COLO668 (cell line): ENCODE measurements around the gene TPSG1.
"Not testable (repeated sequence)": the region's sequence is repeated elsewhere in the genome, so short reads cannot be mapped to it uniquely, and the experiment has no call there.

Experiments
- DNase-seq: peaks from one replicate; lab custom pipeline; 2025; ENCODE audit not compliant: unreplicated experiment; lab: John Stamatoyannopoulos, UW

The TPSG1 gene

DNA sequence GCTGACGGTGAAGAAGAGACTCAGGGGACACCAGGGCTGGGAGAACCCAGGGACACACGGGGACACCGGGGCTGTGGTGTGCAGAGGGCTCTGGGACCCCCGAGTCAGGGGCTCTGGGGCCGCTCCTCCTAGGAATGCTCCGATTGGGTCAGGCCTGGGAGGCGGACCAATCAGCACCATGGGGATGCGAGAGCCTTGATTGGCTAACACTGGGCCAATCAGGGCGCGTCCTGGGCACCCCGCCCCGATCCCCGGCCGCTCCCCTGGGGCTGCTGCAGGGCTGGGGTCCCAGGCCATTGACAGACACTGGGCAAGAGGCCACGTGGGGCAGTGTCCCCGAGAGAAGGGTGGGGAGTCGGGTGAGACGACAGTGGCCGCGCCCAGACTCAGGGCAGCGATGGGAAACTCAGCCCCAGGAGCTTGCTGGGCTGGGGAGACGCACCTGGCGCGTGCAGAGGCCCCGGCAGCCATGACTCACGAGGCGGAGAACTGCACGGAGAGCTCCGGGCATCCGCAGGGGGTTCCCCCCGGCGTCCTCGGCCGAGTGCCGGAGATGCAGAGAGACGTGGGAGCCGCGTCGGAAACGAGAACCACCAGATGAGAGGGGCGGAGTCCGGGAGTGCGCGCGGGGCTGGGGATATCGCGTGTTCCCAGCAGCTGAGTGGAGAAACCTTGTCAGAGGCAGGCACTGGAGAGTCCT is 7.1 kb upstream of the TPSG1 start:
- DNase-seq, result not testable (repeated sequence)

DNA sequence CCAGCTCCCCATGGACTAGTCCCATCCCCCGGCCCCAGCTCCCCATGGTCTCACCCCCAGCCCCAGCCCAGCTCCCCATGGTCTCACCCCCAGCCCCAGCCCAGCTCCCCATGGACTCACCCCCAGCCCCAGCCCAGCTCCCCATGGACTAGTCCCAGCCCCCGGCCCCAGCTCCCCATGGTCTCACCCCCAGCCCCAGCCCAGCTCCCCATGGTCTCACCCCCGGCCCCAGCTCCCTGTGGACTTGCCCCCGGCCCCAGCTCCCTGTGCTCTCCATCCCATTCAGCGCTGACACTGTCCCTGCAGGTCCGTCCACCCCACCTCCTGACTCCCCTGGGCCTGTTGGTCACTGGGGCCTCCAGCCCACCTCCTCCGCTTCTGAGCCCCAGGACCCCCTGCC is 6.2 kb upstream of the TPSG1 start:
- not testable (repeated sequence) for DNase-seq

DNA sequence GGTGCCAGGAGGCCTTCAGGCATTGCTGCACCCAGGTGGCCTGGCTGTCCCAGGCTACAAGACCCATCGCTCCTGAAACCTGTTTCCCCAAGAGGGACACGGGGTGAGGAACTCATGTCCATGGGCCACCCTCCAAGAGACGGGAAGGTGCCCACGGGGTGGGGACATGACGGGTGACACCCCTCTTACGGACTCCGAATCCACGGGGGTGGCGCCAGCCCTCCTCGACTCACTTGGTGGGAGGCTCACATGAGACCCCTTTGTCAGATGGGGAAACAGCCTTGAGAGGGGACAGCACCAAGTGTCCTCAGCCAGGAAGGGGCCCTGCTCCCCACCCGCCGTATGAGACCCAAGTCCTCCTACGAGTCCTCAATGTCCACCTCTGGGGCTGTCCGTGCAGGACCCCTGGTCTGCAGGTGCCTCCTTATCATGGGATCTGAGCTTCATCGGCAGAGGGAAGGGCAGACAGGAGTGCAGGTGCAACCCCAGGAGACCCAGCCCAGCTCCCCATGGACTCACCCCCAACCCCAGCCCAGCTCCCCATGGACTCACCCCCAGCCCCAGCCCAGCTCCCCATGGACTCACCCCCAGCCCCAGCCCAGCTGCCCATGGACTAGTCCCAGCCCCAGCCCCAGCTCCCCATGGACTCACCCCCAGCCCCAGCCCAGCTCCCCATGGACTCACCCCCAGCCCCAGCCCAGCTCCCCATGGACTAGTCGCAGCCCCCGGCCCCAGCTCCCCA is 5.6 kb upstream of the TPSG1 start:
- not testable (repeated sequence) for DNase-seq

DNA sequence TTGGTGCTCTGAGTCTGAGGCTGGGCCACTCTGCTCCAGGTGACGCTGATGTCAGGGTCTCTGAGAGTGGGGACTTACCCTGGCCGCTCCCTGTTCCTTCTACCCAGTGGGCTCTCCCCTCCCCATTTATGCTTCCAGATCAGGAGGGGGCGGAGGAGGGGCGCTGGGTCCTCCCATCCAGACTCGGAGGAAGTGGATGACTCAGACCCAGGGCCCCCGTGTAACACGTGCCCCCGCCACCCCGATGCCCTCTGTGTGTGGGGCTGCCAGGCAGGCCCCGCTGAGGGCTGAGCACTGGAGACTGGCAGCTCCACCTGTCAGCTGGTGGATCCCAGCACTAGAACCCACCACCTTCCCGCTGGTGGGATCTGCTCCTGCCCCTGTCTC is 5.0 kb upstream of the TPSG1 start, which contains the start of gene TPSB2:
TSS of gene TPSB2 (minus strand) at position 101 of the 387 bp plus-strand sequence. CDS start 233 bp downstream, outside the sequence.
- not testable (repeated sequence) for DNase-seq

DNA sequence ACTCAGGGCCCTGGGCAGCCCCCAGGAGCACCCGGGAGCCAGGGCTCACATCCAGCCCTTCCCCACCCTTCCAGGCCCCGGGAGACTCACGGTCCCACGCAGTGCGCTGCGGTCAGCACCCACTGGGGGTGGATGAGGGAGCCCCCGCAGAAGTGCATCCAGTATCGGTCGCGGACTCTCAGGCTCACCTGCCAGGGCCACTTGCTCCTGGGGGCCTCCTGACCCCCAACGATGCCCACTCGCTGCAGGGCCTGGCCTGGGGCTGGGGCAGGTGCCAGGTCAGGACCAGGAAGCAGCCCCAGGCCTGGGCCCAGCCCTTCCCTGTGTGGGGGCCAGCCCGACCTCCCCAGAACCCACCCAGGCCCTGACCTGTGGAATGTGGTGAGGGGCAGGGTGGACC is 4.4 kb upstream of the TPSG1 start:
- DNase-seq, result not testable (repeated sequence)

DNA sequence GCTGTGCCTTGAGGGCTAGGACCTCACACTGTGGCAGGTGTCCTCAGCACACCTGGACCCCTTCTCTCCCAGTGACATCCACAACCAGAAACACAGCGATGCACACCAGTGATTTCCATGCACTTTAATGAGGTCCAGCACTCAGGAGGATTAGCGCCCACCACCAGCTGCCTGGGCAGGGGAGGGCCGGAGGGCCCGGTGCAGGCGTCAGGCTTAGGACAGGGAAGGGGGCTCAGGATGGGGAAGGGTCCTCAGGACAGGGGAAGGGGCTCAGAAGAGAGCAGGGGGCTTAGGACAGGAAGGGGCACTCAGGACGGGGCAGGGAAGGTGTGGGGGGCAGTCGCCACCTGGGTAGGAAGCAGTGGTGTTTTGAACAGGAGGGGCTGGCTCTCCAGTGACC is 3.2 kb upstream of the TPSG1 start:
- not testable (repeated sequence) for DNase-seq

DNA sequence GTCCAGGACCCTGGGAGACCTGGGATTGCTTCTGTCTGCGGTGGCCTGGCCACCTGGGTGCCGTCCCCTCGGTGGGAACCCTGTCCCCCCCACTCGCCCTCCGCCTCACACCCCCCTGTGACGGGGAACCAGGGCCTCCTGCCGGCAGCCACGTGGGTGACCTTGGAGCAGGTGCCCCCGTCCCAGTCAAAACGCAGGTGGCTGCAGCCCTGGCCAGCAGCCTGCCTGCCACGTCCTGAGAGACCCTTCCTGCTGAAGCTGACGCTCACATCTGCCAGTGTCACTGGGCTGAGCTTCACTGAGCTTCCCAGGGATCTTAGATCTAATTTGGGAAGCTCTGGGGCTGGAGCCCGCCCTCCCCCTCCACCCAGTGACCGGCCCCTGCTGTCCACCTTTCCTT is 1.6 kb upstream of the TPSG1 start:
- DNase-seq, result not testable (repeated sequence)

DNA sequence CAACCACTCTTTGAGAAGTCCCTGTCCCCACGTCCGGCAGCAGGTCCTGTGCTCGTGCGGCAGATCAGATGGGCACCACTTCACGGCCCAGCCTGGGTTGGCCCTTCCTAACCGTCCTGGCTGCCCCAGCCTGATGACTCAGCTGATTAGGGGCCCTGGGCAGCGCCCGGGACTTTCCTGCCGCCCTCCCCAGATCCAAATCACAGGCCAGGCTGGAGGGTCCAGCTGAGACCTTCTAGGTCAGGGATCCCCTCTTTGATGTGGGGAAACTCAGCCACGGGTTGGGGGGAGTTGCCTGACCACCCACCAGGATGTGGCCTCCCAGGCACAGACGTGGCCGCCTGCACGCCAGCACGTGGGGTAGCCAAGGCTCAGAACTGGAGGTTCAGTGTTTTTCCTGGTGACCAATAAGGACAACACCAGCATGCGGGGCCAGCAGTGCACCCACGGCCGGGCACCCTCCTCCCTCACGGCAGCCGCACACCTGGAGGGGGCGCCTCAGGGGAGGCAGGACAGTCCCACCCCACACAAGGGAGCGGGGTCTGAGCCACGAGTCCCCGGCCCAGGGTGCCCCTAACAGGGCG is 752 bp upstream of the TPSG1 start:
- not testable (repeated sequence) for DNase-seq

DNA sequence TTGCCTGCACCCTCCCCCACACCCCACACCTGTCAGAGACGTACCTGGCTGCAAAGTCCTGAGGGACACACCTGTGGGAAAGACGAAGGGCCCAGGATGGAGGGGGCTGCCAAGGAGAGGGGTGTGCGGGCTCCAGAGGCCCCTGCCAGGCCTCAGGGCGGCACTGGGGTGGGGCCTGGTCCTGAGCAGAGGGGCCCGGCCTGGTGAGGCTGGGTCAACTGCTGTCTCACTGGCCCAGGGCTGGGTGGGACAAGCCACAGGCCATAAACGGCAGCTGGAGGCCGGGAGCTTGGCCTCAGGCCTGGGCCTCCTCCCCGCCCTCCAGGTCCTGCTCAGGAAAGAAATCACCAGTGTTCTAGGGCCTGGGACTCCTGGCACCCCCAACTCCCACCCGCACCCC is 510 bp downstream of the TPSG1 start:
- no peak for DNase-seq

DNA sequence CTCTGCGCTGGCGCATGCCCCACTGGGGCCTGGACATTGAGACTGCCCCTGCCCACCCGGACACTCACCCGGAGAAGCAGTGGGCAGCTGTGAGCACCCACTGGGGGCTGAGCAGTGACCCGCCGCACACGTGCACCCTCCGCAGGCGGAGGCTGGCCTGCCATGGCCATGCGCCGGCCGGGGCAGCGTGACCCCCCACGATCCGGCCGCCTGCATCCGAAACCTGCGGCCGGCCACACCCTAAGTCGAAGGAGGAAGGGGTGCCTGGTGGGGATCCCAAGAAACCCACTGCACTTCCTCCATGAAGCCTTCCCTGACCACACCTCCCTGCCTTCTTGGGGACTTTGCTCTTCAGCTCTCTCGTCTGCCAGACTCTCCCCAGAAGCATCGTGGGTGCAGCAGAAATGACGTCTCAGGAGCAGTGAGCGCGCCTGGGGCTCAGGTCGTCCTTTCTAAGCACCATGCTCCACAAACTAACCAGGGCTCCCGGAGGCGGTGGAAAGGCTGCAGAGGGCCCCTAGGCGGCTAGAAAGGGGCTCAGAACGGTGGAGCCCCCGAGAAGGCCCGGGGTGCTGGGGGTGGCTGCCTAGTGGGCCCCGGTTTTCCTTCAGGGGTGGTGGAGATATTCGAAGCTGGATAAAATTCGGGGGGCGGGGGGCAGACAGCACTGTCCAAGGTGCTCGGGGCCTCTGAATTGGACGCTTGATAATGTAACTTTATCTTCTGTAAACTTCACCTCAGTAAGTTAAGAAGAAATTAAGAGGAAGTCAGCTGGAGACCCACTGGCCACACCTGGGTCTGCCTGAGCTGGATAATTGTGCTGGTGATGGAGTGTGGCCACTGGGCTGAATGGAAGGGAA is 1.5 kb downstream of the TPSG1 start:
- DNase-seq, result no peak

DNA sequence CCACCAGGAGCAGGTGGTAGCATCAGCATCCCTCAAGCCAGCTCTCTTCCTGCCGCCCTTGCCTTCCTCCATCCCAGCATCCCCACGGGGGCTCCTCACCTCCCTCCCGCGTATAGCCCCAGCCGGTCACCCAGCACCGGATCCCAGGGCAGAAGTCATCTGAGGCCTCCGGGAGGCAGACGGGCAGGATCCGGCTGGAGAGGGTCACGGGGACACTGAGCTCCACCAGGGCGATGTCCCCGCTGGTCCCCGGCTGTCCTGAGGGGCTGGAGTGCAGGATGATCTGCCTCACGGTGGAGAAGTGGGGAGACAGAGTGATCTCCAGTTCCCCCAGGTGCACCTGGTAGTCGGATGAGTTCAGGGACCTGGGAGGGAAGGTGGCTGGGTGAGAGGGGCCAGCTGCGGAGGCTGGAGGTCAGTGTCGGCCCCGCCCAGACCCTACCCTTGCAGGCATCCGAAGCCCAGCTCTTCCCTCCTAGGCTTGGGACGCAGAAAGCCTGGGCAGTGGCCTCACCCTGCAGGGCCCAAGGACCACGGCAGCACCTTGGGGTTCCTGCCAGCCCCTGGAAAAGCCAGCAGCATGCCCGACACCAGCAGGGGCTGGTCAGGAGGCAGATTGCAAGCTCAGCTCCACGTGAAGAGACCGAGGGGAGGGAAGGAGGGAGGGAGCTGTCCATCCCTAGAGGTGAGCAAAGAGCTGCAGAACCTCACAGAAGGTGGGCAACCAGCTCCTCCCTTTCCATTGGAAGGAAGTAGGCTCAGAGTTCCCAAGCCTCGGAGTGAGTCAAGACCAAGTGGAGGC is 2.3 kb downstream of the TPSG1 start:
- no peak for DNase-seq

DNA sequence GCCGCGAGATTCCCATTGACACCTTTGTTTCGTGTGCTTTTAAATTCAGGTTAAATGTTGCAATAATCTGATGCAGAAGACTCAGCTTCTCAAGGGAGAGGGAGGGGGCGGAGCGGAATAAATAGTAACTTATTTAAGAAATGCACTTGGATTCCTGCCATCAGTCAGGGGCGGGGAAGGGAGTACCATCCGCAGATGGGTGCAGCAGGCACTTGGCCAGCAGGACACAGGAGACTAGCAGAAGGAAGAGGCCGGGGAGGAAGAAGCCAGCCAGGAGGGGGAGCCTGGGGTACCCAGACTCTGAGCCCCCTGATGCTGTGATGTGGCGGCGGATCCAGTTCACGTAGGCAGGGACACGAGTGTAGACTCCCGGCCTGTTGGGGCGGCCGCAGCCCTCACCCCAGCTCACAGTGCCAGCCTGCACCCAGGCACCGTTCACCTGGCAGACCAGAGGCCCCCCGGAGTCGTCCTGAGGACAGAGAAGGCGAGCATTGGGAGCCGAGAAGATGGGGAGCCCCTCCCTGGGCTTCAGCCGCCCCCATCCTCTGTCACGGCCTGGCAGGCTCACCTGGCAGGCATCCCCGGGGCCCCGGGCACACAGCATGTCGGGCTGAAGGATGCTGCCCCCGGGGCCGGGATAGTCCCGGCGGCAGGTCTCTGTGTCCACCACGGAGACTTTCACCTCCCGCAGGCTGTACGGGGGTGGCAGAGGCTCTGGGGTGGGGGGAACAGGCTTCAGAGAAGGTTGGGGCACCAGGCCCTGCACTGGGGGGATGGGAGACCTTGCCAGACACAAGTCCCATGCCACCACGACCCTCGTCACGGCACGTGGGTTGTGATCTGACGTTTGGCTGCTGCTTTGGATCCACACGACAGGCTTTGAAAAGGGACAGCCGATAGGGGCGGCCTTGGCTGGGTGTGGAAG is 3.2 kb downstream of the TPSG1 start:
- DNase-seq, result no peak

DNA sequence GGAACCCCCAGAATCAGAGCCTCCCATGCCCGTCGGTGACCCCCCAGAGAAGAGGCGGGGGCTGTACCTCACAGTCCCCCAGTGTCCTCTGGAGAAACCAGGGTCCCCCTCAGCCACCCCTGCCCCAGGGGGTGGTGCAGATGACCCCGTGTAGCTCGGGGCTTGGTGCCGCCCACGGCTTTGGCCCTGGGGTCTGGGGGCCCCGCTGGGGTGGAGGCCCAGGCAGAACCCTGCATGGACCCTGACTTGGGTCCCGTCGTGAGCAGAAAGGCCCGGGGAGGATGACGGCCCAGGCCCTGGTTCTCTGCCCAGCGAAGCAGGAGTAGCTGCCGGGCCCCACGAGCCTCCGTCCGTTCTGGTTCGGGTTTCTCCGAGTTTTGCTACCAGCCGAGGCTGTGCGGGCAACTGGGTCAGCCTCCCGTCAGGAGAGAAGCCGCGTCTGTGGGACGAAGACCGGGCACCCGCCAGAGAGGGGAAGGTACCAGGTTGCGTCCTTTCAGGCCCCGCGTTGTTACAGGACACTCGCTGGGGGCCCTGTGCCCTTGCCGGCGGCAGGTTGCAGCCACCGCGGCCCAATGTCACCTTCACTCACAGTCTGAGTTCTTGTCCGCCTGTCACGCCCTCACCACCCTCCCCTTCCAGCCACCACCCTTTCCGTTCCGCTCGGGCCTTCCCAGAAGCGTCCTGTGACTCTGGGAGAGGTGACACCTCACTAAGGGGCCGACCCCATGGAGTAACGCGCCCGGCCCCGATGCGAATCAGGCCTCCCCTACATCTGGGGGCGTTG is 4.0 kb downstream of the TPSG1 start:
- DNase-seq, result no peak

DNA sequence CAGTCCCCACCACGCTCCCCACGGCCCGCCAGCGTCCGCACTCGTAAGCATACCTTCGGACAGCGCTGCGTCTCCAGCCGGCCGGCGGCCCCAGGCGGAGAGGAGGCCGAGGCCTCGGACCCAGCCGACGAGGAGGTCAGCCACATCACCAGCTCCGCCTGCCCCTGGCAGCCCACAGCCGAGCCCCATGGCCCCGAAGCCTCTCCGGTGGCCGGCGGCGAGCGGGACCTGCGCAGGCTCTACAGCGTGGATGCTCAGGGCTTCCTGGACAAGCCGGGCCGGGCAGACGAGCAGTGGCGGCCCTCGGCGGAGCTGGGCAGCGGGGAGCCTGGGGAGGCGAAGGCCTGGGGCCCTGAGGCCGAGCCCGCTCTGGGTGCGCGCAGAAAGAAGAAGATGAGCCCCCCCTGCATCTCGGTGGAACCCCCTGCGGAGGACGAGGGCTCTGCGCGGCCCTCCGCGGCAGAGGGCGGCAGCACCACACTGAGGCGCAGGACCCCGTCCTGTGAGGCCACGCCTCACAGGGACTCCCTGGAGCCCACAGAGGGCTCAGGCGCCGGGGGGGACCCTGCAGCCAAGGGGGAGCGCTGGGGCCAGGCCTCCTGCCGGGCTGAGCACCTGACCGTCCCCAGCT is 4.9 kb downstream of the TPSG1 start:
- no peak for DNase-seq

DNA sequence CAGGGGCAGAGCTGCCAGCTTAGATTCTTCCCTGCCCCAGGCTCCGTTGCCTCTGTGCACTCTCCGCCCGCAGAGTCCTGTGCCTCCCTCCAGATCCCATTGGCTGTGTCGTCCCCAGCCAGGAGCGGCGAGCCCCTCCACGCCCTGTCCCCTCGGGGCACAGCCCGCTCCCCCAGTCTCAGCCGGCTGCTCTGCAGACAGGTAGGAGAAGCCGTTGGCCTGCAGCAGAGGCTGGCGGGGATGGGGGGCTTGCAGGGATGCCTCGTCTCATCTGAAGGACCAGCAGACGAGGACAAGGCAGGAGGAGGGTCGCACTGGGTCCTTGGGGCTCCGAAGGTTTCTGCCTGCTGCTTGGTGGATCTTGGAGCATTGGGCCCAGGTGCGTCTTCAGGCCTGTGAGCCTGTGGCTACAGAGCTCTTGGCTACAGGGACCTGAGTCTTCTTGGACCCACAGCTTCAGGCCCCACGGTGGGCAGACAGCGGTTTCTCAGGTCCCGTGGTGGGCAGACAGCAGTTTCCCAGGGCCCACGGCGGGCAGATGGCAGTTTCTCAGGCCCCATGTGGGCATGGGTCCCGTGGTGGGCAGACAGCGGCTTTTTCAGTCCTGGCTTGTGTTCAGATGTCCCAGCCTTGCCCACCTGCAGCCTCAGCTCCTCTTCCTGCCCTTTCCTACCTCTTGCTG is 6.0 kb downstream of the TPSG1 start:
- no peak for DNase-seq

DNA sequence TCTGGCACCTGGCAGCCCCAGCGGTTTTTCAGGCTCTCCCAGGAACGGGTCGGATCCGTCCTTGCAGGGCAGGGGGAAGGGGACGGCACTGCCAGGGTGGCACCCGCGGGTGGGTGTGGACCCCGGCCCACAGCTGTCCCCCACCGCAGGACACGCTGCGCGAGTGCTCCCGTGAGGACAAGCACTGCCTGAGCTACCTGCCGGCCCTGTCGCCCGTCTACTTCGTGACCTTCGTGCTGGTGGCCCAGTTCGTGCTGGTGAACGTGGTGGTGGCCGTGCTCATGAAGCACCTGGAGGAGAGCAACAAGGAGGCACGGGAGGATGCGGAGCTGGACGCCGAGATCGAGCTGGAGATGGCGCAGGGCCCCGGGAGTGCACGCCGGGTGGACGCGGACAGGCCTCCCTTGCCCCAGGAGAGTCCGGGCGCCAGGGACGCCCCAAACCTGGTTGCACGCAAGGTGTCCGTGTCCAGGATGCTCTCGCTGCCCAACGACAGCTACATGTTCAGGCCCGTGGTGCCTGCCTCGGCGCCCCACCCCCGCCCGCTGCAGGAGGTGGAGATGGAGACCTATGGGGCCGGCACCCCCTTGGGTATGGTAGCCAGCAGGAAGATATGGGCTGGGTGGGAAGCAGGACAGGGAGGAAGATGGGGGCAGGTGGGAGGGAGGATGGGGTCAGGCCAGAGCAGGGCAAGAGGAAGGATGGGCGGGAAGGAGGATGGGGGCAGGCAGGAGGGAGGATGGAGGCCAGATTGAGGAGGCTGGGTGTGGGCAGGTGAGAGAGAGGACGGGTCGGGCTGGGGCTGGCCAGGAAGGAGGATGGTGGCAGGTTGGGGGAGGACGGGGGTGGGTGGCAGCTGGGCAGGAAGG is 6.8 kb downstream of the TPSG1 start:
- DNase-seq, result no peak

DNA sequence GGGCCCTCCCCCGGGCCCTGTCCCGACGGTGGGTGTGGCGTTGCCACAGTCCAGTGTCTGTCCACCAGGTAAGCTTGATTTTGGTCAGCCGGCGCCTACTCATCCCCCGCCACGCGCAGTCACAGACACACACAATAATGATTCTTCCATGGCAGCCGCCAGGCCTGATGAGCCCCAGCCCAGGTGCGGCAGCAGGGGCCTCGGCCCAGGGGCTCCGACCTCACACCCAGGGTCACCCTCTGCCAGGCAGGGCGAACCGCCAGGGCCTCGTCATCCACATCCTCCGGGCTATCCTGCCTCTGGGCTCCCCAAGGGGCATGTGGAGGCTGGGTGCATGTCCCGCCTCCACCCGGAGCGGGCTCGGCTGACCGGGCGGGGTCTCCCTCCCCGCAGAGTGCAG is 7.5 kb downstream of the TPSG1 start:
- no peak for DNase-seq
